Nucleus accumbens (tissue), 56 donors: ENCODE data around the gene ASPG.

Experiments
- DNase-seq, 56 donors: peaks; one replicate each; lab custom pipeline; 2025; lab: John Stamatoyannopoulos, UW

ASPG gene

DNA sequence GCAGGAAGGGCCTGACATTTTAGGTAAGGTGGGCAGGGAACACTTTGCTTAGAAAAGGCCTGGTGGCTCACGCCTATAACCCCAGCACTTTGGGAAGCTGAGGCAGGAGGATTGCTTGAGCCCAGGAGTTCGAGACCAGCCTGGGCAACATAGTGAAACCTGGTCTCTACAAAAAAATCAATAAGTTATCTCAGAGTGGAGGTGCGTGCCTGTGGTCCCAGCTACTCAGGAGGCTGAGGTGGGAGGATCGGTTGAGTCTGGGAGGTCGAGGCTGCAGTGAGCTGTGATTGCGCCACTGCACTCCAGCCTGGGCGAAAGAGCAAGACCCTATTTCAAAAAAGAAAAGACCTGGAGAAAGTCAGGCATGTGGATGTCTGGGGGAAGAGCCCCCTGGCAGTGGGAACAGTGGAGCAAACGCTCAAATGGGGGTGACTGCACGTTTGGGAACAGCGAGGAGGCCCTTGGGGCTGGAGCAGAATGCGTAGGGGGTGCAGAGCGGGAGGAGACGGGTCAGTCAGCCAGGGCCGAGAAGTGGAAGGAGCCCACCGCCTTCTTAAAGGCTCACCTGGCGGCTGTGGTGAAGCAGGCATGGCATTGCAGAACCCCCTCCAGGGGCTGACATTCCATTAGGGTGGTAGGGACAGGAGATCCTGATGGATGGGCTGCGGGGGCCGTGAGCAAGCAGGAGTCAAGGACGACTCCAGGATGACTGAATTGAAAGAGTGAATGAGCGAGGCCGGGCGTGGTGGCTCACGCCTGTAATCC is 46.6 kb downstream of the ASPG start:
- no peak for DNase-seq

DNA sequence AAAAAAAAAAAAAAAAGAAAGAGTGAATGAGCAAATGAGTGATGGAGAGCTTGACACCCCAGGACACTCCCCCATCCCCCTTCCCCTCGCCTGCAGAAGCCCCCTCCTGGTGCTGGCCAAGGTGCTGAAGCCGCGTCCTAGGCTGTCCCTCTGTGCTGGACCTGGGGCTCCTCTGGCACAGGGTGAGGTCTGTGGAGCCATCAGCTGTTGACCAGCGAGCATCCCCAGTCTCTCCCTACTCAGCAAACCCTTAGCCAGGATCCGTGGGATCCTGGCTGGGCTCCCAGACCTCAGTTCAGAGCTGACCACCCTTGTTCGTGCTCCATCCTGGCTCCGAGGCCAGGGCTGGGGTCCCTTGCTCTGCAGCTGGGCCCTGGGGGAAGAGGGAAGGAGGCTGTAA is 47.5 kb downstream of the ASPG start:
- no peak for DNase-seq

DNA sequence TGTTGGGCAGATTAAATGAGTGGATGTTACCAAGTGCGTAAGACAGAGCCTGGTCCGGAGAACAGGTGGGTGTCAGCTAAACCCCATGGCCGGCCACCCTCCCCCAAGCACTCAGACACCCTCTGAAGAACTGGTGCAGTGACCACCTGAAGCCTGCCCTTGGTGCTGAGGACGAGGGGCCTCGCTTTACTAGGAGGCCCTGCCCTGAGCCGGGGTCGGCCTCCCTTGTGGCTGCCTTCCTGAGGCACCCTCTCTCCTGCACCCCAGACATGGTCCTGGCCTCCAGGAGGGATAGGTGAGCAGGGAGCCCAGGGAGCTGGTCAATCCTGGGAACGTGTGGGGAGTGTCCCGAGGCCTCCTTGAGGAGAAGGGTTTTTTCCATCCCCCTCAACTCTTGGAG is 48.0 kb downstream of the ASPG start:
- no peak for DNase-seq

DNA sequence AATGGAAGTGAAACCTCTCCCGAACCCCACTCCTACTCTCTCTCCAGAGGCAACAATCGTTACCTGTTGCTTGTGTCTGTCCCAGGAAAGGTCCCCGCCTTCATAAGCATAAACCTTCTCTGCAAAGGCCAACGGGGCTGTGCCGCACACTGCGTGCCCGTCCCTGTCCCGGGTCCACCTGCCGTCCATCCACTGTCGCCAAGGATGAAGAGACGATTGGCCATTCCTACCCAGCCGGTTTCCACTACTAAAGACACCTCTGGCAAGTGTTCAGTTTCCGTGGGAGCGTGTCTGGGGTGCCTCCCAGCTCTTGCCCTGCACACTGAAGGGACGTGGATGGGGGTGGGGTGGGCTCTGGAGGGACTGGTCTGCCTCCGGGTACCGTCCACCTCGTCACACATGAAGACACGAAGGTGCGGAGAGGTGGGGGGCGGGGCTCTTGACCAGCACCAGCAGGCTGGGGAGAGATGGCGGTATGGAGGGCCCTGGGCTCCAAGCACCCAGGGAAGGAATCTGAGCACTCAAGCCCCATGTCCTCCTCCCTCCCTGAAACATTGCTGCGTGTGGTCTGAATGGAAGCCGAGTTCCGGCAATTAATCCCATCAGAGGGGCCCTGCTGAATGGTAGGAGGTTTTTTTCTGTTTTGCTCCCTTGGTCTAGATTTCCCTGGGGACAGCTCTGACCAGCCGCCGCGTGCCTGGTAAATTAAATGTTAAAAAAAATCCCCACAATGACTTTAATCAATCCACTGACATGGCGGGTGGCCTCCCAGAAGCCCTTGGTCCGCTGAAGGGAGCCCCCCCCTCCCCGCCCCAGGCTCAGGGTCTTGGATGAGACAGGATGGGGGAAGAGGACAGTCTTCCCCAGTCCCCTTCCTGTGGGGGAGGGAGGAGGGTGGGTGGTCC is 48.8 kb downstream of the ASPG start:
- no peak for DNase-seq

DNA sequence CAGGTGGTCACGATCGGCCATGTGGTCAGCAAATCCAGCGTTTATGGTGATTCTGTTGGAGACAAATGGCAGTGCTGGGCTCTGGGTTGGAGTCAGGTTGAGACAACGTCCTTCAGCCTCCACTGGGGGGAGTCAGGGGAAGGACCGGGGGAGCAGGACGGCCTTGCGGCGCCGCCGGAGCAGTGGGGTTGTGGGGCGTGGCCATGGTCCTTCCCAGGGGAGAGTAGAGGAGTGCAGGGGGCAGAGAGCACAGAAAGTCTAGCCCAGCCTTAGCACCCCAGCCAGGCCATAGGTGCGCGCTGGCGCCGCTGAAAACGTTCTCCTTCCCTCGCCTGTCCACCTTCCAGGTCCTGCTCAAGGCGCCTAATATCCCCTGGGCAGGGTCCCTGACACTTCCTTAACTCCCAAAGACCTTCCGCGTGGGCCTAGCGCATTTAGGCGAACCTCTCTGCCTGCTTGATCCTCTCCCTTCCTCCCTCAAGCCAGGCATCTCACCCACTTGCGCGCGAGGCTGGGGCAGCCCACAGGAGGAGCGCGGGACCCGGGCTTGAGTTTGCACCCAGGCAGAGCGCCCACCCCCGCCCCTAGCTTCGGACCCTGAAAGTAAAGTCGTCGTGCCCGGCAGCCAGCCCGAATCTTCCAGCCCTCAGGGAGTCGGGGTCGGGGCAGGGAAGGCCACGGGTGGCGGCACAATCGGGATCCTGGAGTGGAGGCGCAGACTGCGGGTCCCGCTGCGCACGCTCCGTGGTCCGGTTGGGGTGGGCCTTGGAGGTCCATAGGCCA is 49.8 kb downstream of the ASPG start:
- no peak for DNase-seq

DNA sequence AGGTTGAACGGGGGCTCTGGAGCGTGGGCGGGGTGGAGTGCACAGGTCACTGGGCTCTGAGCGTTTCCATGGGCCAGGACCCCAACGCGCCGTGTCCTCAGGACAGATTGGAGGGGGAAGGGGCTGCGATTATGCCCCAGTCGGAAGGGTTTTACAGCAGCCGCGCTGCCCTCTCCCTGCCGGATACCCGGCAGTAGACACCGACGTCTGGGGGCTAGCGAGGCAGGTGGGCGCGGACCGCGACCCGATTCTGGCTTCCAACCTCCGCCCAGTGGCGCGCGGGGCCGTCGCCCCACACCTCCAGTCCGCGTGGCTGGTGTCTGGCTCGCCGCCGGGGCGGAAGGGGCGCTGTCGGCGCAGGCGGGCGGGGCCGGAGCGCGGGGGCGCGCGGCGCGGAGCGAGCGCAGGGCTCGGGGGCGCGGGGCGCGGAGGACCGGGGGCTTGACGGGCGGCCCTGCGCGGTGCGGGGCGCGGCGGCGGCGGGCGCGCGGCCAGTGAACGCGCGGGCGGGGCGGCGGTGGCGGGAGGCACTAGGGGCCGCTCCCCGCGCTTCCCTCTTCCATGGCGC is 50.5 kb downstream of the ASPG start:
- peak in 1 of 56 donors; percentile 22 for DNase-seq

DNA sequence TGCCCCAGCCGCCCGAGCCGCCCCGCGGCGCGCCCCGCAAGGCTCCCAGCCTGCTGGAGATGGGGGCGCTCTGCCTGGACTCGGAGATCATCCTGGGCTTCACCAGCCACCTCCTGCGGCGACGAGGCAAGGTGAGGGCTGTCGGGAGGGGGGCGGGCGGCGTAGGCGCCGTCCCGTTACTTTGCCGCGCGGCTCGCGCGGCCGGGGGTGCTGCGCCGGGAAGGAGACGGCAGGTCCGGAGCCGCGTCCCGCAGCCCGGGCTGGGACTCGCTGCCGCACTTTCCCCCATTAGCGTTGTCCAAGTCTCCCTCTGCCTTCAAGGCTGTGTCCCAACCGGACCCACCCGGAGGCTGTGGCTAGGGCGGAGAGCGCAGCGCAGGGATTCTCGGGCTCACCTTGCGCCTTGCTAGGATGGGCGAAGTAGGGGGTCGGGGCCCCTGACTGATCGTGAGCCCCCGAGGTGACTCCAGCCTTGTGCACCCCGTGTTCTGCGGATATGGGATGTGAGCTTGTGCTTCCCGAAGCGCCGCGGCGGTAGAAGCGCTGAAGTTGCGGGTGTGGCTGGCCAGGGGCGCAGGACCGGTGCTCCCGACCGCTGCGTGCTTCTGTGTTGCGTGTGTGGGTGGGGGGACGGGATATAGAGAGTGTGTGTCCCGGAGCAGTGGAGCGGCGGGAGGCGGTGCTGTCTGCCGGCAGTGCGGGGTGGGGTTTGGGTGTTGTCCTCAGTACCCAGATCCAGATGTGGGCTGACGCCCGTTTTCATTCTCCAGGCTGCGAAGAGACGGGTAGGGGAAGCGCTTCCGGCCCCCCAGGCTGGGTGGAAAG is 51.2 kb downstream of the ASPG start:
- DNase-seq = no peak

DNA sequence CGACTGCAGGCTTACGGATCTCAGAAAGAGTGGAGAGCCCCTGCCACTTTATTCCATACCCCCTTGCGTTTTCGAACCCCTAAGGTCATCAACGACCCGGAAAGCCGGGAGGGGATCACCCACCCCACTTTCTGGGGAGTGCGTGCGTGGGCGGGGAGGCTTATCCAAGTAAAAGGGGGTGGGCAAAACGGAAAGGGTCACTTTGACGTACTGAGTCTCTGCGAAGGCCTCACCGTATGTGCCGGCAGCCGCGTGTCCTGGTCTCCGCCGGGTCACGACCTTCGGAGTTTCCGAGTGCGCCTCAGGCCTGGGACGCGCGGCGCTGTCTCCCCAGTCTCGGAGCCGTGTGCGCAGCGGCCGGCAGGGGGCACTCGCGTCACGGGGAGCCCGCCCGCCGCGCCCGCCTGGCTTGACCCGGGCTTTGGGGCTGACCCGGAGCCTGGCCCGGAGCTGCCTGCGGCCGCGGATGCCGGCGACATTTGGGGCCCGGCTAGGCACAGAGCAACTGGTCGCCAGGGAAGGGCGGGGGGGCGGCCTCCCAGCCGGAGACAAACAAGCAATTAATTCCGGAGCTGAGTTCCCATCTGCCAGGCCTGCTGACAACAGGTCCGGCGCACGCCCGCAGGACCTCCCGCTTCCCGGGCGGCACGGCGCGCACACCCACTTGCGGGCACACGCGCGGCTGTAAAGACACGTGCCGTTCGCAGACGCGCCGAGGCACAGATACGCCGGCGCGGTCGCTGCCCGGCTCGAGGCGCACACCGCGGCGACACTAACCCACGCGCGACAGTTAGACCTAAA is 52.0 kb downstream of the ASPG start:
- DNase-seq = peak in 33 of 56 donors; percentile 8 to 75 (median 36)

DNA sequence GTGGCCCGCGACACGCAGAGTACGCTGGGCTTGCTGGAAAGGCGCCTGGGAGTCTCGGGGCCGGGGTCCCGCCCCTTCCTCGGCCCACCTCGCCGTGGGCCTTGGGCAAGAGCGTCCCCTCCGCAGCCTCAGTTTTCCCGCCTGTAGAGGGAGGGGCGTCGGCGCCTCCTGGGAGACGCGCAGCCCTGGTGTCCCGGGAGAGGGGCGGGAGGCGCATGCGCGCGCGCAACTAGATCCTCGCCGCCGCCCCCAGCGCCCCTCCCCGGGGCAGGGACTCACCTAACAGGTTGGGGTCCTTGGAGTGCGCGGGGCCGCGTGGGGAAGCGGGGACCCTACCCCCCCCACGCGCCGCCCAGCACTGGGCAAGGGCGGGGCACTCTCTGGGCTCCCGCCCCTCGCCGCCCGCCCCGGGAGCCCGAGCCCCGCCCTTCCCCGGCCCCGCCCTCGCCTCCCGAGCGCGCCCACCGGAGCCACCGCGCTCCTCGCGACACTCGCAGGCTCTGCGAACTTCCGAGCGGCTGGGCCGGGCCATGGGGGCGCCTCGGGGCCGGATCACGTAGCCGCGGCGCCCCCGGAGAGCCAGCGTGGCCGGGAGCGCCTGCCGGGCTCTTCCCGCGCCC is 52.7 kb downstream of the ASPG start, which contains the start of gene KIF26A:
KIF26A (plus strand) TSS at position 490 of the 620 bp plus-strand sequence. CDS start 136 bp downstream, outside the sequence.
- peak in 3 of 56 donors; percentile 33 to 66 (median 39) for DNase-seq

DNA sequence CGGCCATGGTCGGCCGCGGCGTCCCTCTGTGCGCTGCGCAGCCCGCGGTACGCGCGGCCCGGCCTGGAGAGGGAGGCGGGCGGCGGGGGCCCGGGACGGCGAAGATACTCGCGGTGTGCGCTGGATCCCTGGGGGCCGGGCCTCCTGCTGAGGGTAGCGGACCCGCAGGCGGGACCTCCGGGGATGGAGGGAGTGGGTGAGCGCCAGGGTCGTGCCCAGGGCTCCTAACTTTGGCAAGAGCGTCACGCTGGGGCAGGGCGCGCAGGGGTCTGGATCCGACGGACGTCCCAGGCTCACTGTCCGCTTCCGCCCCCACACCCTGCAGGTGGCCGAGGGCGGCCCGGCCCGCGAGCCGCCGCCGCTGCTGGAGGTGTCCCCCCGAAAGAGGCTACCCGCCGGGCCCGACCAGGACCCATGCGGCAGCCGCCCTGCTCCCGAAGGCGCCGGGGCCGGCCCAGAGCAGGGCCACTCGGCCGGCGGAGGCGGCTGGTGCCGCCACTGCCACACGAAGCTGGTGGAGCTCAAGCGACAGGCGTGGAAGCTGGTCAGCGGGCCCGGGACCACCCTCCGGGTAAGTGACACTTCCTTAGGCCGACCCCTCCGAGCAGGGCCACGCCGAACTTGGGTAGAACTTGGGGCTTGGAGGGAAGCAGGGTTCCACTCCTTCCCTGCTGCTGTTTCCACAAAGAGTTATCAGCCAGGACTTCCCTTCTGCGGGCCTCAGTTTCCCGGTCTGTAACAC is 53.4 kb downstream of the ASPG start:
- DNase-seq = no peak

DNA sequence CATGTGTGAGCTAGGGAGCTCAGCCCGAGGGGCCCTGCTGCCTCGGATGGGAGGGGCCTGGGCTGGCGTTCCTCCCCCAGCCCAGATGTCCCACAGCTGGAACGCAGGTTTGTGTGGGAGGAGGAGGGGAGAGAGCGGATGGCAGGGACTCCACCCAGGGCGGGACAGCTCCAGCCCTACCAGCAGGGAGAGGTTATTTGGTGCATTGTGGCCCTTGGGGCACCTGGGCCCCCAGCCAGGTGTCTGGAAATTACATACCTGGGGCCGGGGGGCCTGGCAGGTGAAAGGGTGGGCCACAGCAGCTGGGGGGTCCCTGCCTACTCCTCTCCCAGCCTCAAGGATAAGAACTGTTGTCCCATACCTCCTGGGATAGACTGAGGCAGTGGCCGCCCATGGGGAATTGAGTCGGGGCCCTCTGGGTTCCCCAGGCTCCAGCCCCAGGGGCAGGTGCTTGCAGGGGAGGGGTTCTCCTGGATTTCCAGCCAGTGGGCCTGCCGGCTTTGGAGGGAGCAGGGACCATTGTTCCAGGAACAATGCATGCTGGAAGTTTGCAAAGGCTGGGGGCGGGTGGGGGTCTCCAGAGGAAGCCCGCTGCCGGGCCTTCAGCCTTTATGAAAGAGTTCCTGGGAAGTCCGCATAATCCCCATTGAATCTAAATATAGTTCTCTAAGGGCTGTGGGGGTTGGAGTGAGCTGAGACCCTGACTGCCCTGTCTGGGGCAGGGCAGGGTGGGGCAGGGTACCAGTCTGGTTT is 54.1 kb downstream of the ASPG start:
- no peak for DNase-seq

DNA sequence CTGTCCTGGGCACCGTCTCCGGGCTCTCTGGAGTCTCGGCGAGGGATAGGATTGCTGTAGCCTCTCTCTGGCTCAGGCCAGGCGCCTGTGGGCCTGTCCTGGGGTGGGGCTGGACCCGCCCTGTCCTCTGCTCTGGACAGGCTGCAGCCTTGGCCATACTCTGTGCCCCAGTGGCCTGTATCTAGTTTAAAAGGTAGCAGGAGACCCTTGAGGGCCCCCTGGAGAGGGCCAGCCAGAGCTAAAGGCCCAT is 54.6 kb downstream of the ASPG start:
- no peak for DNase-seq

DNA sequence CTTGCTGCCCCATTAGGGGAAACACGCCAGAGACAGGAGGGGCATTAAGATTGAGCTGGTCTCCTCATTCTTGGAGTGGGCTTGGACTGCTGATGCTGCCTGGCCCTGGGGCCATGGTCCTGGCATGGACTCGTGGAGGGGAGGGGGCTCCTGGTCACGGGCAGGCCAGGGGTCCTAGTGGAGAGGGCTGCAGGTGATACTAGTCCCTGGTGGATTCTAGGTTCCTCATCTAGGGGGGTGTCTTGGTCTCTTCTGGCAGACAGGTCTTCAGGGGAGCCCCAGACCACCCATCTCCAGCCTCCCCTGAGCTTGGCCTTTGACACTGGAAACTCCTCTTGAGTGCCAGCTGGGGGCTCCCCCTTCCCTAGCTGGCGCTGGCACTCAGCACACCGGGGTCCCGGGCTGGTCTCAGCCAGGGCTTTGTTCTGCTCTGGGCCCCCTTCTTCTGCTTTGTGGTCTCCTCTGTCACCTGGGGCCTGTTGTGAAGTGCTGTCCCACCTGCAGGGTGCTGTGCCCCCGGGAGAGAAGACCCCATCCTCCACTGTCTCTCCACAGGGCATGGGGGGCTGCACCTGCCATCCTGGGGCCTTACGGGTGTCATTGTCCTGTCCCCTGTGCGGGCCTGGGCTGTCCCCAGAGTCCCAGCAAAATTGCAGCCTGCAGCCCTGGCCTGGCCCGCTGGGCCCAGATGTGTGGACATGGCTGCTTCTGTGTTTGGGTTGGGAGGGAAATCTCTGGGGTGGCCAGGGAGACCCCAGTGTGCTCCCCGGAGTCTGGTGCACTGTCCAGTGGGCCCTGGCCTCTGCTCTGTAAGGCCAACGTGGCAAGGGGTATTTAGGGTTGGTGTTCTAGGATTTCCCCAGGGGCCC is 55.2 kb downstream of the ASPG start:
- no peak for DNase-seq

DNA sequence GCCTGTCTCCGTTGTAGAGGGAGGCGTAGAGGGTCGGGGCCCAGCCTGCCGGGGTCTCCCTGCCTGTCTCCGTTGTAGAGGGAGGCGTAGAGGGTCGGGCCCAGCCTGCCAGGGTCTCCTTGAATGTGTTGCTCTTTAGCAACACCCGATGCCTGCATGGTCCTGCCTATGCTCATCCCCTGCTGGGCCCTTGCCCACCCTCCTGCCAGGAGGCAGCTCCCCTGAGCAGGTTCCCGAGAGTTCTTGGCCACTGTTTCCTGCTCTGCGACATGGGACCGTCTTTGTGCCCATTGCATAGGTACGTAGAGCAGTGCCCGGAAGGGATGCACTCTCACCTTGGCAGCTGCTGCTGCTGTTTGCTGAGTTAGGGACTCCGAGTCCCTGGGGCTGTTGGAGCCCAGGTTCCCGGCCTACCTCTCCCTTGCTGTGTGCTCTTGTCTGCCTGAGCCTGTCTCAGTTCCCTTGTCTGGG is 56.2 kb downstream of the ASPG start:
- DNase-seq = no peak

DNA sequence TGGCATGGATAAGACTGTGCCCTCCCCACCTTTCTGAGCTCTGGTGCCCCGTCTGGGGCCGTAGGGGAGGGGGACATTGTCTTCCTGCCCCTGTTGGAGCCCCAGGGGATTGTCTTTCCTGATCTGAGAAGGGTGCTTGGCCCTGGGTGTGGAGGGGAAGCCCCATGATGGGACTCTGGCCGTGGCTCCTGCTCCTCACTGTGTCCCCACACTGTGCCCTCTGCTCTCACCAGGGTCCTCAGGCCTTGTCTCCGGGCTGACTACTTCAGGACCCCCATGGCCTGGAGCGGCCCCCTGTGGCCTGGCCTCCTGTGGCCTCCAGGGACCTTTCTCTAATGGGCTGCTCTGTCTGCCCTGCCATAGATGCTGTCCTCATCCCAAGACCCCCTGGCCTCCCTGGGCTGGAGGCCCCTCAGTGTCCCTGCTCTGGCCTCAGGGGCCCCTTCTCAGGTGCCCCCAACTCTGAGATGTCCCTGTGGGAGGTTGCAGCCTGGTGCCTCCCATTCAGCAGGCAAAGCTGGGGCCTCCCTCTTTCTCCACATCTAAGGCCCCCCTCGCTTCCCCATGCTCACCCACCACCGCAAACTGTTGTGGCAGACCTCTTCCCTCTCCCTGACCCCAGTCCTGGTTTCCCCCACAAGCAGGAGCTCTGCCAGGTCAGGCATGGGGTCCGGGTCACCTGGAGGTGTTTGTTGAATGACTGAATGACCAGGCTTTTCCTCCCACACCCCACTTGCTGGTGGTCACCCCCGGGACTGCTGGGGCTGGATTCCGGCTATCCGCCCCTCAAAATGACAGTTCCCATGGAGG is 56.8 kb downstream of the ASPG start:
- no peak for DNase-seq
